Esophagus squamous epithelium (tissue), 5 donors: ENCODE measurements around the gene STARD13. TPM values are rescaled to one million over a fixed set of nuclear protein-coding genes. Genes with fewer than 3 reads are reported as not detected.
A peak's percentile ranks its signal among the peaks of the same experiment; 100 is the strongest.
"Not testable (repeated sequence)": the region's sequence is repeated elsewhere in the genome, so short reads cannot be mapped to it uniquely, and the experiment has no call there.

Experiments used
- DNase-seq: peaks from one replicate; lab custom pipeline; 2025; lab: John Stamatoyannopoulos, UW
- H3K27ac ChIP-seq, 4 donors: fragments of 200-600 bp; sonication (generic); one replicate each; pipeline ENCODE4 v1.5.1; 2016 to 2019; ENCODE audit warnings: mild to moderate bottlenecking in 1 of 4
- H3K27me3 ChIP-seq, 4 donors: fragments of 200-600 bp; sonication (generic); 1 replicate in 3 of 4; 2 replicates in 1 of 4; pipeline versions ENCODE4 v1.5.1 to v1.6.0; 2017 to 2021; ENCODE audit warnings: antibody characterized with exemption in 1 of 4
- H3K36me3 ChIP-seq, 3 donors: fragments of 200-600 bp; sonication (generic); one replicate each; pipeline ENCODE4 v1.5.1; 2016 to 2019
- H3K4me1 ChIP-seq, 3 donors: fragments of 200-600 bp; sonication (generic); one replicate each; pipeline ENCODE4 v1.5.1; 2017 to 2019
- H3K4me3 ChIP-seq, 4 donors: fragments of 200-600 bp; sonication (generic); 1 replicate in 3 of 4; 2 replicates in 1 of 4; pipeline ENCODE4 v1.5.1; 2016 to 2019; ENCODE audit warnings: mild to moderate bottlenecking in 2 of 4, moderate library complexity in 1 of 4
- H3K9me3 ChIP-seq, 3 donors: fragments of 200-600 bp; sonication (generic); one replicate each; pipeline ENCODE4 v1.5.1; 2016 to 2019
- POLR2A ChIP-seq, 4 donors: fragments of 450-650 bp; IDR thresholded peaks; one replicate each; pipeline ENCODE4 v1.6.1; 2017; ENCODE audit warnings: antibody characterized with exemption in 4 of 4, mild to moderate bottlenecking in 4 of 4, moderate library complexity in 3 of 4
- WGBS, 2 donors: methylation state at CpG; one replicate each; pipeline ENCODE4 v1.1.5; 2018; 5-methylcytosine and 5-hydroxymethylcytosine counted together
- intact Hi-C: fragments of 100-400 bp; cut with DNase I; formaldehyde crosslinking; loops from one replicate; pipeline ENCODE4 v1.15.0; 2022
- total RNA-seq, 4 donors: library from RNA; depleted of rRNA; stranded (reverse); fragments of >200 nt; gene quantifications; one replicate each; pipeline ENCODE4 v1.1.0, GENCODE V29; 2016
- TF ChIP-seq, protein P1 (sequence below), 6 experiments: fragments of 450-650 bp in 4 of 6; fragments of 200-600 bp in 2 of 6; sonication (generic) in 2 of 6; IDR thresholded peaks; one replicate each; pipeline ENCODE4 v1.5.1; 2016 to 2019; ENCODE audit warnings: antibody characterized with exemption in 6 of 6, mild to moderate bottlenecking in 4 of 6, moderate library complexity in 4 of 6
- donor health status: DM: yes; HTN: yes; CAD: no.

Gene STARD13
- total RNA-seq, 4 donors from 2014 or later: 1.3 to 18.7 (median 4.4) TPM

GRCh38 chr13:33179463-33179862, 106.1 kb downstream of the STARD13 start:
- TF ChIP-seq, protein P1, sequence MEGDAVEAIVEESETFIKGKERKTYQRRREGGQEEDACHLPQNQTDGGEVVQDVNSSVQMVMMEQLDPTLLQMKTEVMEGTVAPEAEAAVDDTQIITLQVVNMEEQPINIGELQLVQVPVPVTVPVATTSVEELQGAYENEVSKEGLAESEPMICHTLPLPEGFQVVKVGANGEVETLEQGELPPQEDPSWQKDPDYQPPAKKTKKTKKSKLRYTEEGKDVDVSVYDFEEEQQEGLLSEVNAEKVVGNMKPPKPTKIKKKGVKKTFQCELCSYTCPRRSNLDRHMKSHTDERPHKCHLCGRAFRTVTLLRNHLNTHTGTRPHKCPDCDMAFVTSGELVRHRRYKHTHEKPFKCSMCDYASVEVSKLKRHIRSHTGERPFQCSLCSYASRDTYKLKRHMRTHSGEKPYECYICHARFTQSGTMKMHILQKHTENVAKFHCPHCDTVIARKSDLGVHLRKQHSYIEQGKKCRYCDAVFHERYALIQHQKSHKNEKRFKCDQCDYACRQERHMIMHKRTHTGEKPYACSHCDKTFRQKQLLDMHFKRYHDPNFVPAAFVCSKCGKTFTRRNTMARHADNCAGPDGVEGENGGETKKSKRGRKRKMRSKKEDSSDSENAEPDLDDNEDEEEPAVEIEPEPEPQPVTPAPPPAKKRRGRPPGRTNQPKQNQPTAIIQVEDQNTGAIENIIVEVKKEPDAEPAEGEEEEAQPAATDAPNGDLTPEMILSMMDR (IDR thresholded peaks at IDR 0.05): no peak
- no peak for TF ChIP-seq POLR2A (IDR thresholded peaks at IDR 0.05)
- Histone ChIP-seq H3K27ac (no peak overlapping the region), H3K27me3 (no peaks in the 10 kb centered on the region), H3K4me1 (peaks cover 0 to 56% (median 0%) of the 10 kb centered on the region in 3 donors), H3K9me3 (no peaks in the 10 kb centered on the region), H3K4me3 (no peak overlapping the region), H3K36me3 (no peaks in the 10 kb centered on the region)
- DNase-seq: no peak
- intact Hi-C loops: no loop called here
- WGBS, 2 donors: 71 to 86% methylated on average over 1 of the region's 1 CpG

DNA sequence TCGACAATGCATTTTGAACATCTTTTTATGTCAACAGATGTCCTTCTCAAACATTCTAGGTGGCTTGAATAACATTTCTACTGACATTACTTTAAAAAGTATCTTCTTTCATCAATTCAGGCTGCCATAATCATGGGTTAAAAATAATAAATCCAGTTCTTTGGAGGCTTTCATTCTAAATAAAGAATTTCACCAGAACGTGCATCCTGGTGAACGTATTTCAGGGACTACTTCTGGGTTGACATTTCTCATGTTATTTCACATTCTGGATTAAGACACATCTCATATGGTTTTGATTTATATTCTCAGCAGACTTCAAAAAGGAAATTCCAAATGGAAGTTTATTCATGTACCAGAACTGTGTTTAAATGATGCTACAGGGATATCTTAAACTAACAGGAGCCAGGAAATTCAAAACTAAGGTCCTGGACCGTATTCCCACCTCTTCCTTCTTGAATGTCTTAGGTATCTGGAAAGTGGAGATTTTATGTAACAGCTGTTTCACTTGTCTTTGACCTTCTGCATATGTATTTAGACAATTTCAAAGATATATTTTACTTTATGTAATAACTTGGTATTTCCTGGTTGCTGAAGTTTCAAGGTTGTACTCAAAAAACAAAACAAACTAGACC, 107.2 kb downstream of the STARD13 start:
- H3K27ac ChIP-seq: no peak overlapping the region
- 72 to 83% methylated on average over 4 of the region's 4 CpGs for WGBS, 2 donors
- H3K27me3 ChIP-seq: no peaks in the 10 kb centered on the region
- intact Hi-C loops: no loop called here
- DNase-seq: no peak
- no peak overlapping the region for H3K4me3 ChIP-seq
- no peak for TF ChIP-seq POLR2A (IDR thresholded peaks at IDR 0.05)
- TF ChIP-seq, protein P1 (IDR thresholded peaks at IDR 0.05): no peak
- H3K9me3 ChIP-seq: no peaks in the 10 kb centered on the region
- H3K36me3 ChIP-seq: no peaks in the 10 kb centered on the region
- peaks cover 0 to 46% (median 0%) of the 10 kb centered on the region in 3 donors for H3K4me1 ChIP-seq

- H3K36me3 ChIP-seq, H3K4me3 ChIP-seq, intact Hi-C loops, H3K9me3 ChIP-seq, H3K27me3 ChIP-seq, DNase-seq: not testable (repeated sequence)
- Histone ChIP-seq H3K4me1 (peaks cover 0 to 38% (median 0%) of the 10 kb centered on the region in 3 donors), H3K27ac (peak overlapping the region in 2 of 4 donors; percentile 1 to 2)
- 74 to 76% methylated on average over 4 of the region's 4 CpGs for WGBS, 2 donors
Observed at GRCh38 chr13:33177340-33178208, 108.0 kb downstream of the STARD13 start.

DNA sequence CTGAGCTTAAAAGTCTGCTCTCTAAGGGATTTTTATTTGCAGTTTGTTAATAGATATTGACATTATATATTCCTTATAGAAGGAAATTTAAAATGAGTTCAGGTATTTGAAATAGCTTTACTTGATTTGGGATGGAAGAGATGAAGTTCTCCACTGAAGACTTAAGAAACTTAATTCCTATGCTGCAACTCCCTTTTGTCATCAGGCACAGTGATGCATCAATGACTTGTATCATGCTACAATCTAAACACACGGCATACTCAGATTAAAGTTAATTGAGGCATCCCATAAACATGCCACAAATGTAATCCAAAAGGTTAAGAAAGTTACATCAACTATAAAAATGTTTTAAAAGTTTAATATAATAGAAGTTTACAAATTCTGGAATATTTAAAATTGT, 109.0 kb downstream of the STARD13 start:
- H3K27ac ChIP-seq: peak overlapping the region in 1 of 4 donors; percentile 26
- no peak overlapping the region for H3K4me3 ChIP-seq
- no peaks in the 10 kb centered on the region for H3K36me3 ChIP-seq
- H3K27me3 ChIP-seq: no peaks in the 10 kb centered on the region
- H3K9me3 ChIP-seq: no peaks in the 10 kb centered on the region
- TF ChIP-seq, protein P1 (IDR thresholded peaks at IDR 0.05): no peak
- no peak for TF ChIP-seq POLR2A (IDR thresholded peaks at IDR 0.05)
- peaks cover 0 to 31% (median 0%) of the 10 kb centered on the region in 3 donors for H3K4me1 ChIP-seq
- WGBS, 2 donors: 57 to 81% methylated on average over 1 of the region's 1 CpG
- no peak for DNase-seq
- intact Hi-C loops: no loop called here

GRCh38 chr13:33175991-33176390, 109.6 kb downstream of the STARD13 start:
- Histone ChIP-seq H3K4me3 (no peak overlapping the region), H3K36me3 (no peaks in the 10 kb centered on the region), H3K27ac (peak overlapping the region in 1 of 4 donors; percentile 26), H3K27me3 (no peaks in the 10 kb centered on the region), H3K9me3 (no peaks in the 10 kb centered on the region), H3K4me1 (peaks cover 0 to 29% (median 0%) of the 10 kb centered on the region in 3 donors)
- TF ChIP-seq, protein P1 (IDR thresholded peaks at IDR 0.05): no peak
- no peak for TF ChIP-seq POLR2A (IDR thresholded peaks at IDR 0.05)
- DNase-seq: no peak
- 30 to 41% methylated on average over 2 of the region's 2 CpGs for WGBS, 2 donors
- intact Hi-C loops: no loop called here
